ENCODE data around the gene URB2. TPM values are rescaled to one million over a fixed set of nuclear protein-coding genes. Genes with fewer than 3 reads are reported as not detected.

URB2 gene
- total RNA-seq, 1 experiment from 2014 or later = 20.4 TPM

DNA sequence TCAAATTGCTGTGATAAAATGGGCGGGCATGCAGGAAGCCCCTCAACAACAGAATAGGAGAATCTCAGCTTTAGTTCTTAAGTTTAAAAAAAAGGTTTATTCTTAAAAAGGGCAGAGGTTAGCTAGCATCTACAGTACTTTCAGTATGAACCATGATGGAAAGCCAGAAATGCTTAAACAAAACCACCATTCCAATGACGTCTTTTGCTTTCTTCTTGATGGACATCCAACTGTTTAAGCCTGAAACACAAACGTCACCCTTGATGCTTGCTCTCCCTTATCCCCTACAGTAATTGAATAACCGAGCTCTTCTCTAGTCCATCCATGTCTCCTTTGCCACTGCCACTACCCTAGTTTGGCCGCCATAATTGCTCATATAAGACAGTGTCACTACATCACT, 25.8 kb upstream of the URB2 start:
- Histone ChIP-seq H3K4me3 (replicated peaks in 1 of 2; ENCODE audit: low read depth in 1 of 2, low read length in 2 of 2) (no peak overlapping the region), H3K27ac (ENCODE audit: low read depth, low read length) (no peak overlapping the region), H3K4me1 (ENCODE audit: control insufficient read depth in 1 of 2, insufficient read depth in 2 of 2, low read length in 2 of 2) (no peaks in the 10 kb centered on the region), H3K9me2 (ENCODE audit: insufficient read depth) (no peaks in the 10 kb centered on the region), H3K36me3 (ENCODE audit: control insufficient read depth in 1 of 2, insufficient read depth in 2 of 2, low read length in 2 of 2) (peaks cover 11 to 26% of the 10 kb centered on the region in 2 experiments; a peak in 3 of 4 replicates), H3K9ac (ENCODE audit: low read length) (no peak overlapping the region), H3K27me3 (ENCODE audit: insufficient read depth, low read length) (no peaks in the 10 kb centered on the region), H3K4me2 (ENCODE audit: low read length) (no peak overlapping the region), H4K20me1 (ENCODE audit: insufficient read depth) (no peaks in the 10 kb centered on the region; the same call in 1 of the 2 replicates), H2AFZ (ENCODE audit: low read depth, low read length, poor library complexity, severe bottlenecking) (no peak overlapping the region), H3K79me2 (ENCODE audit: insufficient read depth, low read length) (peaks cover 14% of the 10 kb centered on the region), H3K9me3 (ENCODE audit: control insufficient read depth in 1 of 2, insufficient read depth in 1 of 2, low read depth in 1 of 2, low read length in 2 of 2) (no peaks in the 10 kb centered on the region)
- intact Hi-C loops (cut with micrococcal nuclease) = no loop called here
- DNase-seq (ENCODE audit: low read depth, low spot score) = no peak
- CTCF ChIA-PET = no interaction called here
- POLR2A ChIA-PET = no interaction called here
- TF ChIP-seq POLR2AphosphoS5 (IDR thresholded peaks at IDR 0.05; ENCODE audit: low read depth, low read length) (no peak), EZH2 (IDR thresholded peaks at IDR 0.05) (no peak), ELF1 (IDR thresholded peaks at IDR 0.05; ENCODE audit: borderline replicate concordance, low read depth) (no peak), CEBPB (IDR thresholded peaks at IDR 0.05; ENCODE audit: low read depth) (no peak), FOSL1 (IDR thresholded peaks at IDR 0.05; ENCODE audit: low read depth) (no peak), EGR1 (IDR thresholded peaks at IDR 0.05; ENCODE audit: low read depth) (no peak), RAD21 (IDR thresholded peaks at IDR 0.05; ENCODE audit: low read depth) (no peak), TCF7L2 (IDR thresholded peaks at IDR 0.05; ENCODE audit: borderline replicate concordance, extremely low read depth, insufficient read depth, insufficient read length) (no peak), SRF (IDR thresholded peaks at IDR 0.05; ENCODE audit: low read depth) (no peak), CTCF (IDR thresholded peaks at IDR 0.05 in 2 of 3, conservative IDR thresholded peaks at IDR 0.05 in 1 of 3; ENCODE audit: borderline replicate concordance in 1 of 3, insufficient read depth in 1 of 3, low read depth in 2 of 3, low read length in 2 of 3) (no peak), REST (IDR thresholded peaks at IDR 0.05; ENCODE audit: low read depth) (no peak), EZH2phosphoT487 (IDR thresholded peaks at IDR 0.05; ENCODE audit: borderline replicate concordance) (no peak), CBX3 (IDR thresholded peaks at IDR 0.05; ENCODE audit: low read depth) (no peak), ZBTB33 (IDR thresholded peaks at IDR 0.05; ENCODE audit: extremely low read depth, insufficient replicate concordance, low read length) (no peak), POLR2A (IDR thresholded peaks at IDR 0.05; ENCODE audit: borderline replicate concordance, extremely low read depth, insufficient read depth, insufficient read length) (no peak), SIN3A (IDR thresholded peaks at IDR 0.05; ENCODE audit: low read depth) (no peak)
- TF ChIP-seq, protein P1, sequence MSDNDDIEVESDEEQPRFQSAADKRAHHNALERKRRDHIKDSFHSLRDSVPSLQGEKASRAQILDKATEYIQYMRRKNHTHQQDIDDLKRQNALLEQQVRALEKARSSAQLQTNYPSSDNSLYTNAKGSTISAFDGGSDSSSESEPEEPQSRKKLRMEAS (IDR thresholded peaks at IDR 0.05) = no peak
- no TSS peak for BruUV-seq (replicated peaks)
- no peak for ATAC-seq
- RAD21 ChIA-PET (ENCODE audit: low non-redundant PET in 1 of 2, low total read pairs in 2 of 2, uncharacterized antibody in 2 of 2, unreplicated experiment in 2 of 2) = no interaction called here
